LNCAP (cell line): ENCODE measurements around the gene CELSR2.

Experiments
- TF ChIP-seq, protein P1 (sequence below): fragments of 450-650 bp; IDR thresholded peaks from 2 replicates; pipeline ENCODE4 v1.5.1; 2017; ENCODE audit warnings: mild to moderate bottlenecking

CELSR2 gene

GRCh38 chr1:109218516-109218915 is 30.8 kb upstream of the CELSR2 start:
- TF ChIP-seq, protein P1, sequence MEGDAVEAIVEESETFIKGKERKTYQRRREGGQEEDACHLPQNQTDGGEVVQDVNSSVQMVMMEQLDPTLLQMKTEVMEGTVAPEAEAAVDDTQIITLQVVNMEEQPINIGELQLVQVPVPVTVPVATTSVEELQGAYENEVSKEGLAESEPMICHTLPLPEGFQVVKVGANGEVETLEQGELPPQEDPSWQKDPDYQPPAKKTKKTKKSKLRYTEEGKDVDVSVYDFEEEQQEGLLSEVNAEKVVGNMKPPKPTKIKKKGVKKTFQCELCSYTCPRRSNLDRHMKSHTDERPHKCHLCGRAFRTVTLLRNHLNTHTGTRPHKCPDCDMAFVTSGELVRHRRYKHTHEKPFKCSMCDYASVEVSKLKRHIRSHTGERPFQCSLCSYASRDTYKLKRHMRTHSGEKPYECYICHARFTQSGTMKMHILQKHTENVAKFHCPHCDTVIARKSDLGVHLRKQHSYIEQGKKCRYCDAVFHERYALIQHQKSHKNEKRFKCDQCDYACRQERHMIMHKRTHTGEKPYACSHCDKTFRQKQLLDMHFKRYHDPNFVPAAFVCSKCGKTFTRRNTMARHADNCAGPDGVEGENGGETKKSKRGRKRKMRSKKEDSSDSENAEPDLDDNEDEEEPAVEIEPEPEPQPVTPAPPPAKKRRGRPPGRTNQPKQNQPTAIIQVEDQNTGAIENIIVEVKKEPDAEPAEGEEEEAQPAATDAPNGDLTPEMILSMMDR, result no peak

DNA sequence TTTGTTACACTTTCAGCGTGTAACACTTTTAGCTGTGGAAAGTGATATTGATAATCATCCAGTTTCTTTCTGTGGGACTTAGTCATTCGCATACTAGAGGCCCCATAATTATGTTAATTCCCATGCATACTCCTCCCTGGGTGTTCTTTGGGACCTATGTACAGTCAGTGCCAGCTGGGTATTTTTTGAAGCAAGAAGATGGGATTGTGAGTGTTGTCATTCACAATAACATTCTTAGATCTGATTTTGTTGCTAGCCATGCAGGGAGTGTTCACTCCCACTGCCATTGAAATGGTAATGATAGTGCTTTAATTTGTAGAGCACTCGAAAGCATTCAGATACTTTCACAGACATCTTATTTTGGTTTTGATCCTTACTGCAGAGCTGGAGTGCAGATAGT is 24.0 kb upstream of the CELSR2 start:
- TF ChIP-seq, protein P1, result no peak

GRCh38 chr1:109225711-109226445 is 23.5 kb upstream of the CELSR2 start:
- TF ChIP-seq, protein P1, result no peak

GRCh38 chr1:109228167-109228566 is 21.2 kb upstream of the CELSR2 start:
- TF ChIP-seq, protein P1, result no peak

DNA sequence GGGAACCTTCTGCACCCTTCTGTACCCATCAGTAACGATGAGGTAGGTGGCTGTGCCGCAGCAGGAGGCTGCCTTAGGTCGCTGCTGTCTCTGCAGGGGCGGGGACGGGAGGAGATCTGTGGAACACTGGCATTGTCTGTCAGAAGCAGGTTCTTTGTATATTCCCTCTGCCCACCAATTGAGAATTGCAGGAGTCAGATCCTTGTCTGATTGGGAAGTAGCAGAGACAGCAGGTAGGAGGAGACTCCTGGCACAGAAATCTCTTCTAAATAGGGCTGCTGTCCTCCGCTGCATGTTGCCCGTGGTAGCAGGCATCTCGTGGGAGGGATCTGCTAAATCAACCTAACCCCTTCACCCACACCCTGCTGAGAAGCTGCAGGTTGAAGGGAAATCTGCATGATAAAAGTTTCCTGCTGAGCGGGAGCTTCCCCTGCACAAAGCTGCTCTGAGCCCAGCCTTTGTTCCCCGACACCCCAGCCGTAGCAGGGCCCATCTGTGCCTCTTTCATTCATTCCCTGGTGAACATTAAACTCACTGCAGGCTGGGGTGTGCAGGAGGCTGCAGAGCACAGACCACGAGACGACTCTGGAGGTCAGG is 19.7 kb upstream of the CELSR2 start:
- TF ChIP-seq, protein P1, result no peak

DNA sequence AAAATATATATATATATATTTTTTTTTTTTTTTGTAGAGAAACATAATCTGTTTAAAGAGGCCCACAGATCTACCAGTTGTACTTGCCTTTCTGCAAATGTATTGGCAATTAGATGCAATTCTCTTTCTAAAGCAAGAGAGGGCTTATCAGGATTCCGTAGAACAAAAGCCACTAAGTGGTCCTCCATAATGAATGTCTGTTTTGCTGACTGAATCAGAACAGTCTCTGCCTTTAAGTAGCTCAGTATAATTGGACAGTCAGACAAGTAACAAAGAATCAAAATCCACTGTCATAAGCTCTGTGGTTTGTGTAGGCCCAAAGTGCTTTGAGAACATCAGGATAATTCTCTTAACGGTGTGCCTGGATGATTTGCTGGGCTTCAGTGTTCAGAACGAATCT is 18.3 kb upstream of the CELSR2 start:
- TF ChIP-seq, protein P1, result no peak

- TF ChIP-seq, protein P1, result no peak
These were observed 14.2 kb upstream of the CELSR2 start for GRCh38 chr1:109235137-109235536.
